H1 (cell line): ENCODE measurements around the gene HSPA1B. TPM values are rescaled to one million over a fixed set of nuclear protein-coding genes. Genes with fewer than 3 reads are reported as not detected.

Source experiments
- CTCF ChIA-PET: fragments of 300-600 bp; sonication (Branson Sonifier 250); formaldehyde crosslinking; loops from one replicate; lab custom pipeline; 2021; ENCODE audit not compliant: partially characterized antibody; lab: Charles Lee
- POLR2A ChIA-PET: fragments of 300-600 bp; sonication (Branson Sonifier 250); formaldehyde crosslinking; loops from one replicate; lab custom pipeline; 2021; ENCODE audit warnings: inconsistent platforms; ENCODE audit not compliant: partially characterized antibody; lab: Charles Lee
- DNase-seq, 2 experiments: peaks; one replicate each; pipeline versions ENCODE4 v3.0.0 to v3.0.0-alpha.2; 2010 to 2022; ENCODE audit warnings: low spot score in 2 of 2, low read depth in 1 of 2, mixed read lengths in 1 of 2
- FAIRE-seq: peaks from 2 replicates; lab custom pipeline; 2011; peaks lifted over from hg19 to GRCh38; lab: Jason Lieb, UNC
- H2AFZ ChIP-seq: 2 replicates; pipeline ENCODE4 v1.8.1; 2012; ENCODE audit warnings: low read length, inconsistent platforms
- H2AK5ac ChIP-seq: 2 replicates; pipeline ENCODE4 v1.6.1; 2013; ENCODE audit warnings: low read depth, low read length
- H2BK120ac ChIP-seq: replicated peaks from 2 replicates; pipeline ENCODE3; 2013; ENCODE audit warnings: low read depth, low read length, inconsistent platforms
- H2BK12ac ChIP-seq: 2 replicates; pipeline ENCODE4 v1.6.1; 2013; ENCODE audit warnings: low read depth, low read length
- H2BK15ac ChIP-seq: 2 replicates; pipeline ENCODE4 v1.6.1; 2013; ENCODE audit warnings: low read length
- H2BK20ac ChIP-seq: 2 replicates; pipeline ENCODE4 v1.6.1; 2013; ENCODE audit warnings: low read length
- H2BK5ac ChIP-seq: 2 replicates; pipeline ENCODE4 v1.6.1; 2013; ENCODE audit warnings: low read depth, low read length
- H3K14ac ChIP-seq: 2 replicates; pipeline ENCODE4 v1.6.1; 2013; ENCODE audit warnings: inconsistent platforms; ENCODE audit not compliant: insufficient read length
- H3K18ac ChIP-seq: 2 replicates; pipeline ENCODE4 v1.6.1; 2013; ENCODE audit warnings: low read length; ENCODE audit errors: extremely low read depth
- H3K23ac ChIP-seq: 2 replicates; pipeline ENCODE4 v1.6.1; 2013; ENCODE audit warnings: inconsistent platforms; ENCODE audit not compliant: insufficient read length
- H3K23me2 ChIP-seq: 2 replicates; pipeline ENCODE4 v1.6.1; 2013; ENCODE audit warnings: low read depth, low read length
- H3K27ac ChIP-seq: 2 replicates; pipeline ENCODE4 v1.6.1; 2011; ENCODE audit warnings: low read depth, low read length, inconsistent platforms
- H3K27me3 ChIP-seq, 4 experiments: replicated peaks in 1 of 4; 1 replicate in 1 of 4; 2 replicates in 3 of 4; pipeline versions ENCODE4 v1.6.1 to v1.8.1; 2011 to 2013; ENCODE audit warnings: low read length in 3 of 4, mild to moderate bottlenecking in 3 of 4, inconsistent platforms in 2 of 4, mixed read lengths in 2 of 4, moderate library complexity in 1 of 4; ENCODE audit not compliant: control insufficient read depth in 3 of 4, insufficient read depth in 3 of 4; ENCODE audit errors: extremely low read depth in 1 of 4
- H3K36me3 ChIP-seq, 4 experiments: 2 replicates each; pipeline versions ENCODE4 v1.6.1 to v1.8.1; 2011 to 2013; ENCODE audit warnings: mild to moderate bottlenecking in 4 of 4, low read length in 3 of 4, moderate library complexity in 2 of 4, control low read depth in 1 of 4, inconsistent platforms in 1 of 4; ENCODE audit not compliant: insufficient read depth in 4 of 4, control insufficient read depth in 2 of 4
- H3K4ac ChIP-seq: replicated peaks from 2 replicates; pipeline ENCODE3; 2013; ENCODE audit warnings: low read length, low read depth, mixed read lengths, inconsistent platforms; ENCODE audit not compliant: insufficient read length
- H3K4me1 ChIP-seq, 4 experiments: replicated peaks in 1 of 4; 1 replicate in 1 of 4; 2 replicates in 3 of 4; pipeline versions ENCODE4 v1.6.1 to v1.8.1; 2011 to 2013; ENCODE audit warnings: low read length in 3 of 4, inconsistent platforms in 2 of 4, mixed read lengths in 1 of 4; ENCODE audit not compliant: insufficient read depth in 4 of 4, control insufficient read depth in 3 of 4
- H3K4me2 ChIP-seq, 2 experiments: 2 replicates each; pipeline versions ENCODE4 v1.6.1 to v1.8.1; 2011 to 2013; ENCODE audit warnings: low read depth in 2 of 2, low read length in 2 of 2, control low read depth in 1 of 2, inconsistent platforms in 1 of 2, mild to moderate bottlenecking in 1 of 2; ENCODE audit not compliant: insufficient read depth in 1 of 2
- H3K4me3 ChIP-seq, 4 experiments: fragments of 200-600, 300-600 bp in 1 of 4; sonication (generic), shearing (Covaris generic), sonication (Bioruptor Twin) in 1 of 4; 2 replicates each; pipeline versions ENCODE4 v1.5.1 to v1.8.1; 2011 to 2016; ENCODE audit warnings: low read length in 4 of 4, low read depth in 3 of 4, control low read depth in 2 of 4, inconsistent platforms in 2 of 4, mild to moderate bottlenecking in 2 of 4, mixed read lengths in 1 of 4, moderate library complexity in 1 of 4; ENCODE audit not compliant: insufficient read depth in 2 of 4; ENCODE audit errors: extremely low read depth in 1 of 4
- H3K56ac ChIP-seq: replicated peaks from 2 replicates; pipeline ENCODE3; 2013; ENCODE audit warnings: low read depth, mild to moderate bottlenecking, mixed read lengths, low read length, inconsistent platforms; ENCODE audit not compliant: insufficient read length
- H3K79me1 ChIP-seq: 2 replicates; pipeline ENCODE4 v1.6.1; 2013; ENCODE audit warnings: low read depth, low read length, control low read depth
- H3K79me2 ChIP-seq, 2 experiments: 2 replicates each; pipeline versions ENCODE4 v1.6.1 to v1.8.1; 2012 to 2013; ENCODE audit warnings: low read length in 2 of 2, mild to moderate bottlenecking in 2 of 2, inconsistent platforms in 1 of 2; ENCODE audit not compliant: insufficient read depth in 2 of 2, control insufficient read depth in 1 of 2
- H3K9ac ChIP-seq, 4 experiments: replicated peaks in 1 of 4; 1 replicate in 1 of 4; 2 replicates in 3 of 4; pipeline versions ENCODE4 v1.6.1 to v1.8.1; 2011 to 2013; ENCODE audit warnings: low read depth in 3 of 4, low read length in 3 of 4, control low read depth in 2 of 4, mild to moderate bottlenecking in 2 of 4, moderate library complexity in 2 of 4, inconsistent platforms in 1 of 4; ENCODE audit errors: extremely low read depth in 1 of 4
- H3K9me3 ChIP-seq, 2 experiments: 2 replicates each; pipeline versions ENCODE4 v1.6.1 to v1.8.1; 2012 to 2013; ENCODE audit warnings: mild to moderate bottlenecking in 2 of 2, moderate library complexity in 2 of 2, control low read depth in 1 of 2, inconsistent platforms in 1 of 2, low read depth in 1 of 2, low read length in 1 of 2, mixed read lengths in 1 of 2; ENCODE audit not compliant: insufficient read depth in 2 of 2
- H4K20me1 ChIP-seq, 2 experiments: replicated peaks in 1 of 2; 2 replicates each; pipeline versions ENCODE3 to v1.8.1; 2011 to 2013; ENCODE audit warnings: inconsistent platforms in 2 of 2, low read length in 2 of 2, mild to moderate bottlenecking in 1 of 2; ENCODE audit not compliant: insufficient read depth in 2 of 2, control insufficient read depth in 1 of 2
- H4K5ac ChIP-seq: 2 replicates; pipeline ENCODE4 v1.6.1; 2013; ENCODE audit warnings: low read length, low read depth, mixed read lengths, inconsistent platforms; ENCODE audit not compliant: insufficient read length
- H4K8ac ChIP-seq: 2 replicates; pipeline ENCODE4 v1.8.0; 2013; ENCODE audit warnings: mild to moderate bottlenecking, moderate library complexity, low read length, inconsistent platforms; ENCODE audit not compliant: insufficient read depth; ENCODE audit errors: extremely low read depth
- H4K91ac ChIP-seq: replicated peaks from 2 replicates; pipeline ENCODE3; 2013; ENCODE audit warnings: low read length, mixed read lengths, inconsistent platforms; ENCODE audit not compliant: insufficient read length
- FOSL1 ChIP-seq: IDR thresholded peaks from 2 replicates; pipeline ENCODE4 v1.6.1; 2011; ENCODE audit warnings: mild to moderate bottlenecking, low read depth, low read length, moderate library complexity; ENCODE audit not compliant: insufficient read depth
- WGBS, 2 experiments: shearing (Covaris generic) in 1 of 2; methylation state at CpG; one replicate each; pipeline versions ENCODE4 v1.1.6 to v1.1.7; 2013 to 2015; ENCODE audit warnings: low lambda C conversion rate in 2 of 2, mixed read lengths in 2 of 2, inconsistent platforms in 1 of 2, low coverage in 1 of 2, missing lambda C conversion rate in 1 of 2; ENCODE audit not compliant: insufficient replicate concordance in 2 of 2, insufficient coverage in 1 of 2, insufficient read length in 1 of 2; ENCODE audit errors: extremely low coverage in 1 of 2, missing lambda C conversion rate in 1 of 2; 5-methylcytosine and 5-hydroxymethylcytosine counted together
- polyA plus RNA-seq, 7 experiments: library from polyadenylated mRNA; depleted of rRNA in 3 of 7; stranded (reverse) in 5 of 7; unstranded in 2 of 7; fragments of >200 nt in 5 of 7; fragments of 200-250 nt in 2 of 7; gene quantifications; 1 replicate in 5 of 7; 2 replicates in 1 of 7; 4 replicates in 1 of 7; pipeline versions ENCODE4 v1.2.1 to v1.2.3, GENCODE V29; 2011 to 2013; ENCODE audit warnings: missing spikeins in 2 of 7, mixed read lengths in 2 of 7
- total RNA-seq: library from RNA; stranded (reverse); fragmentation: NEBNext Ultra II Directional; extraction: Animal tissue kit (Norgen Biotek cat#: 25700); gene quantifications from 2 replicates; pipeline ENCODE4 v1.2.1, GENCODE V29; 2021

Gene HSPA1B
- total and polyA plus RNA-seq, 2 of the 8 experiments (the other 6 are each of a cell fraction or from before 2014, with no cell fraction given), result 36.6 to 76.6 TPM

DNA sequence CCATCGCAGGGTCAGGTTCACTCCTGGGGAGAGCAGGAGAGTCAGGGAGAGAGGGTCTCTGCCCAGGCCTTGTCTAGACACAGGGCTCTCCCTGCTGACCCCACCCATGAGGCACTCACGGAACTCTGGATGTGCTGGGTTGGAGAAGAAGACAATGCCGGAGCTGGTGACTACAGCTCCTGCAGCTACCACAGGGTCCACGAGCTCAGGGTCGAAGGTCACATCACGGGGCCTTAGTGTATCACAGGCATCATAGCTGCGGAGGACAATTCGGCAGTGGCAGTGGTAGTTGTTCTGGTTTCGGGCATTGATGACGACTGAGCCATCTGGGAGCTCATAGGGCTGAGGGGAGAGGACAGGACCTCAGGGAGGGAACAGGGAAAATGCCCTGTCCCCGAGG lies 32.4 kb downstream of the HSPA1B start:
- no peaks in the 10 kb centered on the region for H3K79me2 ChIP-seq
- no peak overlapping the region for H2BK5ac ChIP-seq
- WGBS, 2 experiments, result 87% methylated on average over 11 of the region's 11 CpGs; no CpG with 5 or more reads in 1 of the 2 experiments
- H3K56ac ChIP-seq, result no peak overlapping the region
- H3K36me3 ChIP-seq, result peaks cover 3 to 17% (median 4%) of the 10 kb centered on the region in 4 experiments; a peak in 7 of 8 replicates
- ChIA-PET CTCF (interaction anchor here (0.7 to 1.8 kb wide), 8 partner anchors 11 to 170 kb away, joined by 3 to 7 read pairs (median 4); no protein-coding TSS in a partner anchor), POLR2A (interaction anchor here (0.5 to 6.5 kb wide), 11 partner anchors 8 to 285 kb away, joined by 3 to 93 read pairs (median 3); partner anchors contain the start of genes HSPA1B and TNF)
- no peak overlapping the region for H2AFZ ChIP-seq
- no peak overlapping the region for H2BK20ac ChIP-seq
- no peak for DNase-seq
- no peak overlapping the region for H2BK12ac ChIP-seq
- no peak overlapping the region for H3K14ac ChIP-seq
- no peak overlapping the region for H3K4me2 ChIP-seq
- H3K79me1 ChIP-seq, result 0 out of 2 replicates have a peak, but pooled peaks cover 2% of the 10 kb centered on the region
- no peak for FAIRE-seq
- H3K4ac ChIP-seq, result no peak overlapping the region
- H3K27ac ChIP-seq, result no peak overlapping the region
- H3K23me2 ChIP-seq, result peaks cover 8% of the 10 kb centered on the region; the same call in 1 of the 2 replicates
- no peak overlapping the region for H3K4me3 ChIP-seq
- no peak overlapping the region for H4K91ac ChIP-seq
- H2AK5ac ChIP-seq, result no peak overlapping the region
- no peak overlapping the region for H4K5ac ChIP-seq
- no peak overlapping the region for H3K18ac ChIP-seq
- H3K23ac ChIP-seq, result no peak overlapping the region
- 0 out of 7 replicates have a peak, but pooled peaks cover 0 to 3% (median 0%) of the 10 kb centered on the region in 4 experiments for H3K27me3 ChIP-seq
- H4K8ac ChIP-seq, result no peak overlapping the region
- H3K4me1 ChIP-seq, result peaks cover 0 to 12% (median 0%) of the 10 kb centered on the region in 4 experiments; a peak in 4 of 7 replicates
- no peak for TF ChIP-seq FOSL1
- H4K20me1 ChIP-seq, result no peaks in the 10 kb centered on the region
- H2BK15ac ChIP-seq, result no peak overlapping the region
- H2BK120ac ChIP-seq, result no peak overlapping the region
- peaks cover 6% of the 10 kb centered on the region in 2 experiments; a peak in 1 of 4 replicates for H3K9me3 ChIP-seq
- H3K9ac ChIP-seq, result no peak overlapping the region
